Adrenal gland (tissue), 5 donors: Measurements from ENCODE around the gene KCNMB1.

Source experiments
- POLR2A ChIP-seq, 2 donors: fragments of 450-650 bp; IDR thresholded peaks; one replicate each; pipeline ENCODE4 v1.6.1; 2017; ENCODE audit warnings: antibody characterized with exemption in 2 of 2, mild to moderate bottlenecking in 2 of 2, moderate library complexity in 1 of 2
- TF ChIP-seq, protein P1 (sequence below), 6 experiments: fragments of 450-650 bp in 4 of 6; fragments of 200-600 bp in 2 of 6; sonication (generic) in 1 of 6; IDR thresholded peaks; 1 replicate in 5 of 6; 2 replicates in 1 of 6; pipeline versions ENCODE4 v1.5.1 to v1.8.0; 2016 to 2021; ENCODE audit warnings: antibody characterized with exemption in 6 of 6, mild to moderate bottlenecking in 2 of 6, moderate library complexity in 1 of 6
- donor health status: DM: no; HTN: no; CAD: no.

DNA sequence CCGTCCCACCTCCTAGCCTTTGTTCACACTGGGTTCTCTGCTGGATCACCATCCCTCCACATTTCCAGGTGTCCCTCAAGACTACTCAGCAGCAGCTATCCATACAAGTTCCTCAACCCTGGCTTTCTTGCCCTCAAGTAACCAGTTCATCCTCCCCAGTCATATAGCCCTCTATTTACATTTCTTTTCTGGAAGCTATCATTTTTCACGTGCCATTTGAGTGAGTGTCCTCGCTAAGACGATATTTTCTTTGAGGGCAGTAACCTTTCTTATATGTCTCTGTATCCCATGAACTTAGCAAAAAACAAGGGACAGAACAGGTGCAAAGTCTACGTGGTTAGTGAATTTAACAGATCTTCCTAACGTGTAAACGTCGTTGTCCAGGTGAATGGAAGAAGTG lies 29.6 kb upstream of the KCNMB1 start:
- TF ChIP-seq, protein P1, sequence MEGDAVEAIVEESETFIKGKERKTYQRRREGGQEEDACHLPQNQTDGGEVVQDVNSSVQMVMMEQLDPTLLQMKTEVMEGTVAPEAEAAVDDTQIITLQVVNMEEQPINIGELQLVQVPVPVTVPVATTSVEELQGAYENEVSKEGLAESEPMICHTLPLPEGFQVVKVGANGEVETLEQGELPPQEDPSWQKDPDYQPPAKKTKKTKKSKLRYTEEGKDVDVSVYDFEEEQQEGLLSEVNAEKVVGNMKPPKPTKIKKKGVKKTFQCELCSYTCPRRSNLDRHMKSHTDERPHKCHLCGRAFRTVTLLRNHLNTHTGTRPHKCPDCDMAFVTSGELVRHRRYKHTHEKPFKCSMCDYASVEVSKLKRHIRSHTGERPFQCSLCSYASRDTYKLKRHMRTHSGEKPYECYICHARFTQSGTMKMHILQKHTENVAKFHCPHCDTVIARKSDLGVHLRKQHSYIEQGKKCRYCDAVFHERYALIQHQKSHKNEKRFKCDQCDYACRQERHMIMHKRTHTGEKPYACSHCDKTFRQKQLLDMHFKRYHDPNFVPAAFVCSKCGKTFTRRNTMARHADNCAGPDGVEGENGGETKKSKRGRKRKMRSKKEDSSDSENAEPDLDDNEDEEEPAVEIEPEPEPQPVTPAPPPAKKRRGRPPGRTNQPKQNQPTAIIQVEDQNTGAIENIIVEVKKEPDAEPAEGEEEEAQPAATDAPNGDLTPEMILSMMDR (IDR thresholded peaks at IDR 0.05), result no peak
- no peak for TF ChIP-seq POLR2A (IDR thresholded peaks at IDR 0.05)
